ENCODE results near the gene SPINK13.
"Not testable (repeated sequence)": the region's sequence is repeated elsewhere in the genome, so short reads cannot be mapped to it uniquely, and the experiment has no call there.

SPINK13 gene

DNA sequence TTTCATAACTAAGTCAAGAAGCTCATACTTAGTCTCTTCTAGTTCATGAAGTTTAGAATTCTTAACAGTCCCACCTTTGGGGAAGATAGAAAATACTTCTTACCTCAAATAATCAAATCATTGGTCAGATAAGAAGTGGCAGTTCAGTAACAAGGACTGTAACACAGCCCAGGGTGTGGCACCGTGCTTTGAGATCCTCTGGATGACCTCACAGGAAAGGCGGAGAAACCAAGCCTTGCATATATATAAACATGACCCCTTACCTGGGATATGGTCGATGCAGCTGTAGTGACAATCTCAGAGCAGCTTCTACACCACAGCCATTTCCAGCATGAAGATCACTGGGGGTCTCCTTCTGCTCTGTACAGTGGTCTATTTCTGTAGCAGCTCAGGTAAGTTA lies 43.6 kb downstream of the SPINK13 start, which contains the start of gene SPINK7:
Gene SPINK7, plus strand, starts transcription at position 271 of the 400 bp plus-strand sequence. Its CDS starts 61 bp downstream, at position 332.
- no peak for DNase-seq (ENCODE audit: low spot score)

DNA sequence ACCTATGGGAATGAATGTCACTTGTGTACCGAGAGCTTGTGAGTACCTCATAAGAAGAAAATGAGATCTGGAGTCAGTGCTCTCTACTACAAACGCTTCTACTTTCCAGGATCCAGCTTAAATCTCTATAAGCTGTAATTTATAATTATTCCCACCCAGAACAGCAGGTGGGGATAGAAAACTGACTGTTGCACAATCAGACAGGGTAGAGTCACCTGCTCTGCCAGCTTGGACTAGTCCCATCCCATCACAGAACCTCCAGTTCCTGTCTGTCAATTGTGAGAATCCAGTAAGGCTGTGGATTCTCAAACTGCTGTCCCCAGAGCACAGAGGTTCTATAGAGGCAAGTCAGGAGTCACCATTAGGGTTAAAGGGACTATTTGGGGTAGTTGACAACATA lies 45.6 kb downstream of the SPINK13 start:
- DNase-seq (ENCODE audit: low spot score): no peak

DNA sequence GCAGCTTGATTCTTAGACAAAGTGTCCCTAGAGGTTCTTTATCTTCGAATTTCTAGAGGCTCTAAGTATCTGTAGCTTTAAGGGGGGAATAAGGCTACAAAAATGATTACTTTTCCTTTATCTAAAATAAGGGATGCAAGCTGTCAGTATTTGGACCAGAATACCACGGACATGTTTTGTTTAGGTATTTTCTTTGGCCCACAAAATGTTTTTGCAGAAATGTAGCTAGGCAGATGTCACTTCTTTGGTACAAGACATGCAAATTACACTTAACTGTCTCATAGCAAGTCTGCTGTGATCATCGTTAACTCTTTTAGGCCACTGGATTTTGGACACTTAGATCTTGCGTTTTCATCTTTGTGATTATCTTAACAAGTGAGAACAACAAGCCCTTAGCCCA lies 46.1 kb downstream of the SPINK13 start:
- DNase-seq (ENCODE audit: low spot score): no peak

- DNase-seq (ENCODE audit: low spot score): not testable (repeated sequence)
Observed at GRCh38 chr5:148320011-148320963, 51.7 kb downstream of the SPINK13 start.

GRCh38 chr5:148333262-148333849 lies 64.8 kb downstream of the SPINK13 start:
- no peak for DNase-seq (ENCODE audit: low spot score)

DNA sequence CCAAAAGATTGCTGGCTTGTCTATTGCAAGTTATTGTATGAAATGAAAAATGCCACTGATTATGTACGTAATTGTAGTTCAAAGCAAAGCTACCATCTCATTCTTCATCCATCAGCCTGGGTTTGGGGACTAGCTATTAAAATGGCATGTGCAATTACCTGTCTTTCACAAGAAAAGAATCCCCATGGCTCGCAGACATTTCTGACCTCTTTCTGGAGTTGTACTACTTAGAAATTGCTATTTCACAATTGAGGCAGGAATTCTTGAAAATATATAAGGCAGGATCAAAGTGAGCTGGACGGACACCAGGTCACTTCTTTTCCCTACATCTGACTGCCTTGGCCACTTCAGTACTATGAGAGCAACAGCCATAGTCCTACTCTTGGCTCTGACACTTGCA lies 66.7 kb downstream of the SPINK13 start, which contains the start of gene SPINK9:
Gene SPINK9, plus strand, starts transcription at position 301 of the 400 bp plus-strand sequence. Its CDS starts 55 bp downstream, at position 356.
- no peak for DNase-seq (ENCODE audit: low spot score)
